Fibroblast of pulmonary artery (primary cell): Measurements from ENCODE around the gene IKBKE.

ENCODE experiments used
- DNase-seq: peaks from one replicate; pipeline ENCODE4 v3.0.0-alpha.2; 2010; ENCODE audit warnings: low read depth
- H3K4me3 ChIP-seq: replicated peaks from 2 replicates; pipeline ENCODE4 v1.5.1; 2011; ENCODE audit warnings: low read depth, mild to moderate bottlenecking, control low read depth, low read length, moderate library complexity
- TF ChIP-seq, protein P1 (sequence below): IDR thresholded peaks from 2 replicates; pipeline ENCODE4 v1.5.1; 2011; ENCODE audit warnings: mild to moderate bottlenecking, control low read depth, low read length, inconsistent platforms; ENCODE audit errors: missing control alignments

IKBKE gene

GRCh38 chr1:206453111-206453510, 17.2 kb upstream of the IKBKE start:
- H3K4me3 ChIP-seq: no peak overlapping the region
- DNase-seq: no peak
- TF ChIP-seq, protein P1, sequence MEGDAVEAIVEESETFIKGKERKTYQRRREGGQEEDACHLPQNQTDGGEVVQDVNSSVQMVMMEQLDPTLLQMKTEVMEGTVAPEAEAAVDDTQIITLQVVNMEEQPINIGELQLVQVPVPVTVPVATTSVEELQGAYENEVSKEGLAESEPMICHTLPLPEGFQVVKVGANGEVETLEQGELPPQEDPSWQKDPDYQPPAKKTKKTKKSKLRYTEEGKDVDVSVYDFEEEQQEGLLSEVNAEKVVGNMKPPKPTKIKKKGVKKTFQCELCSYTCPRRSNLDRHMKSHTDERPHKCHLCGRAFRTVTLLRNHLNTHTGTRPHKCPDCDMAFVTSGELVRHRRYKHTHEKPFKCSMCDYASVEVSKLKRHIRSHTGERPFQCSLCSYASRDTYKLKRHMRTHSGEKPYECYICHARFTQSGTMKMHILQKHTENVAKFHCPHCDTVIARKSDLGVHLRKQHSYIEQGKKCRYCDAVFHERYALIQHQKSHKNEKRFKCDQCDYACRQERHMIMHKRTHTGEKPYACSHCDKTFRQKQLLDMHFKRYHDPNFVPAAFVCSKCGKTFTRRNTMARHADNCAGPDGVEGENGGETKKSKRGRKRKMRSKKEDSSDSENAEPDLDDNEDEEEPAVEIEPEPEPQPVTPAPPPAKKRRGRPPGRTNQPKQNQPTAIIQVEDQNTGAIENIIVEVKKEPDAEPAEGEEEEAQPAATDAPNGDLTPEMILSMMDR: no peak

DNA sequence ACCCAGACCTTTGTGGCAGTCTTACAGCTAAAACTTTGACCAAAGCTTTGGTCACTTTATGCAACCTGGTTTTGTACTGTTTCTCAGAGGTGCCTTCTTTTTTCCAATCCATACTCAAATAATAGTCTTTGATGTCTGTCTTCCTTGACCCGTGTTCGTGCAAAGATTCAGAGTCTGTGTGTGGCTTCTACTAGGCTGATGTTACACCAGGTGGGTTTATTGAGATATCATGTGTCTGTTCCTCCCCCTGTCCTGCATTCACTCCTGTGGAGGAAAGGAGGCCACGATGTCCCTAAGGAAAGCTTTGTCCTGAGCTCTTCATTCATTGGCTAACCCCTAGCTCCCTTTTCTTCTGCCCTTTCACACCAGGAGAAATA, 15.0 kb upstream of the IKBKE start:
- no peak for DNase-seq
- TF ChIP-seq, protein P1: no peak
- H3K4me3 ChIP-seq: no peak overlapping the region

GRCh38 chr1:206455666-206456344, 14.5 kb upstream of the IKBKE start:
- DNase-seq: no peak

DNA sequence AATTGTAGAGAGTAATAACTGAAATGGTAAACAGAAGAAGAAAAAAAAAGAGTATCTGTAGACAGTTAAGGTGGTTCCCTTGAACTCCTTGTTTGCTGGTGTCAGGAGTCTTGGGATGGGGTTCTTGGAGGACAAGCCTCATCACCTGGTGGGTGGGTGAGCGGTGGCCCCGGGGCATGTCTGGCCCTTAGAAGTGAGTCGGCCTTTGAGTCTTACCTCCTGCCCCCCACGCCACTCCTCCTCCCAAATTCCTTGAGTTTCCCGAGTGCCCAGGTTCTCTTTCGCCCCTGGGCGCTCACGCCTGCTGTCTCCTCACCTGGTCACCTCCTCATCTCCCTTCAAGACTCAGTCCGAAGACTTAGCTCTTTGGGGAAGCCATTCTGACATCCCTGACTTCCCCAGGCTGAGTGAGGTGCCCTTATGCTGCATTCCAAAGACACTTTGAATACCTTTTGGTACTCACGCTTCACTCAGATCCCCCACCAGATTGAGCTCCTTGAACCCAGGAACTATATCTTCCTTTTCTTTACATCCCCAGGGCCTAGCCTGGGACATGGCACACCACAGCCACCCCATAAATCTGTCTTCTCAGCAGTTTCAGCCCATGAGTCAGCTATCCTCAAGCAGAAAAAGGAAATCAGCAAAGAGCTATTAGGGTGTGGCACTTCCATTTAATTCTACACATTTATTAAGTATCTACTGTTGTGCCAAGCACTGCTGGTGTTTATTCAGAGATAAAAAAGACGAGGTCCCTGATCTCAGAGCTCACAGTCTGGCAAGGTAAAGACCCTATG, 13.5 kb upstream of the IKBKE start:
- no peak for DNase-seq
- TF ChIP-seq, protein P1: no peak
- H3K4me3 ChIP-seq: no peak overlapping the region

More at GRCh38 chr1:206455666-206456344, 14.5 kb upstream of the IKBKE start:
- H3K4me3 ChIP-seq: no peak overlapping the region
- TF ChIP-seq, protein P1: no peak

DNA sequence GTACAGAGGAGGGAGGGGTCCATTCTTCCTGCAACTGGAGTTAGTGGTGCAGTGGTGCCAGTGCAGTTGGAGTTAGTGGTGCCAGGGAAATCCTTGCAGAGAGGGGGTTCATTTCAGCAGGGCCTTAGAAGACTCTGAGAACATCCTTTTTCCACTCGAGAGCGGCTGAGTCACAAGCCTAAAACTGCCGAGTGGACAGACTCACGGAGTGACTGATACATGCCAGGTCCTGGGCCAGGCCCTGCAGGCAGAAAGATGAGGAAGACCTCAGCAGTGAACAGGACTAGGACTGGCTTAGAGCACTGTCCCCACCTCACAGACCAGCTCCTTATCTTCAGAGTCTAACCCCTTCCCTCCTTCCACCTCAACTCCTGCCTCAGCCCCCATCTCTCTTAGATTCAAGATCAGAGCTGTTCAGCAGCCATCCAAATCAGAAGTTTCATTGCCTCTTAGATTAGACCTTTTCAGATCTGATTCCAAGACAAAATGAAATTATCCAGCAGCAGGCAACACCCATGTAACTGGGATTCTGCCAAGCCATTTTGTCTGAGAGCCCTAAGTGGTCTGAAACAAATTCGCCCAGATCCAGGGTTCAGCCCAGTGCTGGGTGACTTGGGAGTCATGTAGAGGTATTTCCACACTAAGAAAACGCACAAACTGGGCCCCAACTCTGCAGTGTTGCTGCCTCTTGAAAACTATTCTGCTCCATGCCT, 12.7 kb upstream of the IKBKE start:
- H3K4me3 ChIP-seq: no peak overlapping the region
- no peak for DNase-seq
- TF ChIP-seq, protein P1: no peak

- no peak for DNase-seq
- no peak overlapping the region for H3K4me3 ChIP-seq
- TF ChIP-seq, protein P1: no peak
Observed at GRCh38 chr1:206459703-206460102, 10.6 kb upstream of the IKBKE start.
